Sigmoid colon (tissue), 7 donors: ENCODE results near the gene SLC6A6. TPM values are rescaled to one million over a fixed set of nuclear protein-coding genes. Genes with fewer than 3 reads are reported as not detected.

ENCODE experiments used
- DNase-seq: peaks from one replicate; pipeline ENCODE4 v3.0.0-alpha.2; 2019
- H3K27ac ChIP-seq, 4 donors: fragments of 200-600 bp; sonication (generic); one replicate each; pipeline ENCODE4 v1.5.1; 2016 to 2019; ENCODE audit warnings: mild to moderate bottlenecking in 1 of 4
- H3K27me3 ChIP-seq, 3 donors: fragments of 200-600 bp; sonication (generic); one replicate each; pipeline ENCODE4 v1.5.1; 2019; ENCODE audit warnings: mild to moderate bottlenecking in 1 of 3
- H3K36me3 ChIP-seq, 4 donors: fragments of 200-600 bp; sonication (generic); one replicate each; pipeline ENCODE4 v1.5.1; 2016 to 2019
- H3K4me1 ChIP-seq, 4 donors: fragments of 200-600 bp; sonication (generic); one replicate each; pipeline ENCODE4 v1.5.1; 2017 to 2019
- H3K4me3 ChIP-seq, 4 donors: fragments of 200-600 bp; sonication (generic); one replicate each; pipeline ENCODE4 v1.5.1; 2017 to 2019; ENCODE audit warnings: mild to moderate bottlenecking in 2 of 4, moderate library complexity in 1 of 4
- H3K9me3 ChIP-seq, 4 donors: fragments of 200-600 bp in 3 of 4; sonication (generic) in 3 of 4; one replicate each; pipeline versions ENCODE4 v1.5.1 to v1.6.1; 2013 to 2019
- EP300 ChIP-seq, 4 donors: sonication (generic); formaldehyde crosslinking; IDR thresholded peaks; one replicate each; pipeline ENCODE4 v1.6.1; 2017; ENCODE audit warnings: antibody characterized with exemption in 4 of 4
- POLR2A ChIP-seq, 2 donors: fragments of 450-650 bp; IDR thresholded peaks; one replicate each; pipeline ENCODE4 v1.6.1; 2016; ENCODE audit warnings: antibody characterized with exemption in 2 of 2, mild to moderate bottlenecking in 2 of 2, moderate library complexity in 2 of 2
- POLR2AphosphoS5 ChIP-seq, 4 donors: sonication (generic); formaldehyde crosslinking; IDR thresholded peaks; one replicate each; pipeline ENCODE4 v1.6.1; 2017; ENCODE audit warnings: antibody characterized with exemption in 4 of 4
- WGBS, 2 donors: extraction: QIAGEN DNeasy Blood & Tissue Kit; methylation state at CpG; one replicate each; pipeline ENCODE4 v1.1.7; 2013; 5-methylcytosine and 5-hydroxymethylcytosine counted together
- intact Hi-C: fragments of 100-400 bp; cut with DNase I; formaldehyde crosslinking; loops from one replicate; pipeline ENCODE4 v1.15.1; 2023
- polyA plus RNA-seq, 3 donors: library from polyadenylated mRNA; stranded (reverse); fragments of 200-250 nt; gene quantifications; one replicate each; pipeline ENCODE4 v1.2.3, GENCODE V29; 2013
- small RNA-seq, 3 donors: library from RNA; depleted of rRNA; stranded (forward); fragments of <200 nt; gene quantifications; one replicate each; pipeline ENCODE3, GENCODE V24; 2016
- total RNA-seq, 4 donors: library from RNA; depleted of rRNA; stranded (reverse); fragments of >200 nt; gene quantifications; one replicate each; pipeline ENCODE4 v1.1.0, GENCODE V29; 2016
- TF ChIP-seq, protein P1 (sequence below), 4 experiments: fragments of 450-650 bp in 3 of 4; fragments of 200-600 bp in 1 of 4; IDR thresholded peaks; one replicate each; pipeline ENCODE4 v1.5.1; 2016 to 2019; ENCODE audit warnings: antibody characterized with exemption in 4 of 4, mild to moderate bottlenecking in 3 of 4, moderate library complexity in 2 of 4
- donor health status: healthy with polysubstance abuse.
- donor health status: Bipolar disorder and iron deficiency.
- donor health status: healthy.

The SLC6A6 gene
- total and polyA plus RNA-seq, 7 donors = 2.3 to 19.1 (median 8.4) TPM

DNA sequence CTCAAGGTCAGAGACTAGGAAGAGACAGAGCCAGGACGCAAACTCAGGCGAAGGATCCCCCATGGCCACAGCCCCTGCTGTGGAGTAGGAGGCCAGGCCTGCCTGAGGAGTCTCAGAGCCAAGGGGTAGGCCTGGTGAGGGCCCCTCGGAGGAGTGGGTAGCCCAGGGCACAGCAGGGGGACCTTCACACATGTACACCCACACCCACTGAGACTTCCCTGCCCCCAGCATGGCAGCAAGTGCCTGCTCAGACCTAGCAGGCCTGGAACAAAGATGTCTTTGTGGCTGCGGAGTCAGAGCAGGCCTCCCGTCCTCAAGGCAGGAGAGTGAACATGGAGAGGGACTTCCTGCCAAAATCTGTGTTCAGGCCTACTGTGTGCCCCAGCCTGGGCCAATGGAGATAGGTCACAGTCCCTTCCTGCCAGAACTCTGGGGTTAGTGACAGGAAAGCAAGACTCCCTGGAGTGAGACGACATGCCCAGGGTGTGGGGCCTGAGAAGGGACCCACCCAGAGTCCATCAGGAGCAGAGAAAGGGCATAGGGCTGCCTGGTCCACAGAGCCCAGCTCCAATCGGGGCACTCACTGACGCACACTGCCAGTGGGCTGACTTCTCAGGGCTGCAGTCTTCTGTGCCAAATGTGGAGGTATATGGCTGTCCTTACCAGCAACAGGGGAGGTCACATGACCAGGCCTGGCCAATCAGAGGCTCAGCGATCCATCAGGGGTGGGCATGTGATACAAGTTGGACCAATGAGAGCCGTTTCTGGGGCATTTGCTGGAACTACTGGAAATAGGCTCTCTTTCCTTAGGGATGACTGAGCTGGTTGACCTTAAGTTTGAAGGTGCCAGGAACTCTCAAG lies 135.4 kb downstream of the SLC6A6 start:
- 89 to 90% methylated on average over 10 of the region's 10 CpGs for WGBS, 2 donors
- Histone ChIP-seq H3K4me3 (no peak overlapping the region), H3K36me3 (no peaks in the 10 kb centered on the region), H3K27me3 (peaks cover 0 to 16% (median 0%) of the 10 kb centered on the region in 3 donors), H3K4me1 (no peaks in the 10 kb centered on the region), H3K27ac (no peak overlapping the region), H3K9me3 (no peaks in the 10 kb centered on the region)
- TF ChIP-seq POLR2A (IDR thresholded peaks at IDR 0.05) = no peak
- no peak for TF ChIP-seq POLR2AphosphoS5 (IDR thresholded peaks at IDR 0.05)
- no peak for TF ChIP-seq EP300 (IDR thresholded peaks at IDR 0.05)
- TF ChIP-seq, protein P1, sequence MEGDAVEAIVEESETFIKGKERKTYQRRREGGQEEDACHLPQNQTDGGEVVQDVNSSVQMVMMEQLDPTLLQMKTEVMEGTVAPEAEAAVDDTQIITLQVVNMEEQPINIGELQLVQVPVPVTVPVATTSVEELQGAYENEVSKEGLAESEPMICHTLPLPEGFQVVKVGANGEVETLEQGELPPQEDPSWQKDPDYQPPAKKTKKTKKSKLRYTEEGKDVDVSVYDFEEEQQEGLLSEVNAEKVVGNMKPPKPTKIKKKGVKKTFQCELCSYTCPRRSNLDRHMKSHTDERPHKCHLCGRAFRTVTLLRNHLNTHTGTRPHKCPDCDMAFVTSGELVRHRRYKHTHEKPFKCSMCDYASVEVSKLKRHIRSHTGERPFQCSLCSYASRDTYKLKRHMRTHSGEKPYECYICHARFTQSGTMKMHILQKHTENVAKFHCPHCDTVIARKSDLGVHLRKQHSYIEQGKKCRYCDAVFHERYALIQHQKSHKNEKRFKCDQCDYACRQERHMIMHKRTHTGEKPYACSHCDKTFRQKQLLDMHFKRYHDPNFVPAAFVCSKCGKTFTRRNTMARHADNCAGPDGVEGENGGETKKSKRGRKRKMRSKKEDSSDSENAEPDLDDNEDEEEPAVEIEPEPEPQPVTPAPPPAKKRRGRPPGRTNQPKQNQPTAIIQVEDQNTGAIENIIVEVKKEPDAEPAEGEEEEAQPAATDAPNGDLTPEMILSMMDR (IDR thresholded peaks at IDR 0.05) = no peak
- peak; percentile 27 for DNase-seq
- intact Hi-C loops = no loop called here

DNA sequence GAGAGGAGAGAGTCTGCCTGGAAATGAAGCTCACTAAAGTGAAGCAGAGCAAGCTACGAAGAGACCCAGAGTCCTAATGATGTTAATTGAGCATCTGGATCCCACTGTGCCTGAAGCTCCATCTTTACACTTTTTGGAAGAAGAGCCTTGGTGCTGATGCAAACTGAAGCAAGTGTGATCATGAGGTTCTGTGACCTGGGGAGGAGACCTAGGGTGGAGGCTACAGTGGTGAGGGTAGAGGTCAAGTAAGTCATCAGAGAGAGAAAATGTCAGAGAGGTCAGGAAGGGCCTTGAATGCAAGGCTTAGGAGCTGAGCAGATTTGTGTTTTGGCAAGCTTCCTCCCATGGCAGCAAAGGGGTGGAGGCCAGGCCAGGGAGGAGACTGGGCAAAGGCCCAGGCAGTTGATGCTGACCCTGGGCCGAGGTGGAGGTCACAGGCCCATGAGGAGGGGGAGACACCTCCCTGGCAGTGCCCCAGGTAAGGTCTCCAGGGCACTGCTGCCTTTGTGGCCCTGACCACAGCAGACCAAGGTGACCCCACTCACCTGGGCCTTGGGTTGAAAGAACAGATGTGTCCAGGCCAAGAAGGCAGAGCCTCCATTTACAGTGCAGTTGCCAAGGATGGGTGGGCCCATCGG lies 136.2 kb downstream of the SLC6A6 start:
- Histone ChIP-seq H3K9me3 (no peaks in the 10 kb centered on the region), H3K27ac (no peak overlapping the region), H3K4me1 (no peaks in the 10 kb centered on the region), H3K27me3 (peaks cover 0 to 16% (median 0%) of the 10 kb centered on the region in 3 donors), H3K36me3 (no peaks in the 10 kb centered on the region), H3K4me3 (no peak overlapping the region)
- TF ChIP-seq EP300 (IDR thresholded peaks at IDR 0.05) = no peak
- TF ChIP-seq, protein P1 (IDR thresholded peaks at IDR 0.05) = no peak
- TF ChIP-seq POLR2A (IDR thresholded peaks at IDR 0.05) = no peak
- TF ChIP-seq POLR2AphosphoS5 (IDR thresholded peaks at IDR 0.05) = no peak
- DNase-seq = peak; percentile 40
- intact Hi-C loops = no loop called here
- WGBS, 2 donors = 72 to 82% methylated on average over 3 of the region's 3 CpGs

Small RNA genes within 50 kb of the gene (small RNA-seq; reads per million reads assigned to genes)
- 2.5 to 5.6 (median 5.5) reads per million in 3 donors for gene RNA5SP124
- 0 reads per million in 3 donors for gene RNU6-905P

Other genes with a start within 250 kb of the SLC6A6 start
- 10 to 100 TPM; 30.3 to 37.5 (median 32.6) TPM for gene XPC, start 224.0 kb upstream of the SLC6A6 start, total RNA-seq
- gene XPC, start 224.0 kb upstream of the SLC6A6 start, polyA plus RNA-seq = 10 to 100 TPM in 1 of 3 donors, 1 to 10 TPM in 2; 8.1 to 20.0 (median 9.0) TPM
- gene LSM3, start 223.8 kb upstream of the SLC6A6 start, total RNA-seq = 10 to 100 TPM in 3 of 4 donors, 1 to 10 TPM in 1; 8.0 to 17.1 (median 14.9) TPM
- 10 to 100 TPM; 15.0 to 20.4 (median 19.2) TPM for gene LSM3, start 223.8 kb upstream of the SLC6A6 start, polyA plus RNA-seq
- gene GRIP2, start 137.7 kb downstream of the SLC6A6 start, total RNA-seq = 1 to 10 TPM in 2 of 4 donors, under 1 TPM in 2; 0.16 to 1.7 (median 0.87) TPM
- gene GRIP2, start 137.7 kb downstream of the SLC6A6 start, polyA plus RNA-seq = under 1 TPM; under 0.01 to 0.90 (median 0.23) TPM
- 10 to 100 TPM; 13.3 to 21.3 (median 19.2) TPM for gene CCDC174, start 249.2 kb downstream of the SLC6A6 start, total RNA-seq
- 10 to 100 TPM; 10.8 to 13.2 (median 10.9) TPM for gene CCDC174, start 249.2 kb downstream of the SLC6A6 start, polyA plus RNA-seq